Right ventricle myocardium inferior (tissue), 1 donor: ENCODE measurements around the gene OSM. TPM values are rescaled to one million over a fixed set of nuclear protein-coding genes. Genes with fewer than 3 reads are reported as not detected.

ENCODE experiments used
- ATAC-seq: fragments of 200-7000 bp; cut with Tn5 transposase; one replicate; pipeline ENCODE4 v1.9.1; 2020; ENCODE audit warnings: mild to moderate bottlenecking, moderate library complexity
- DNase-seq: peaks from one replicate; pipeline ENCODE4 v3.0.0; 2021; ENCODE audit errors: missing footprints
- intact Hi-C: fragments of 100-400 bp; cut with DNase I; formaldehyde crosslinking; loops from one replicate; pipeline ENCODE4 v1.11.0; 2022
- total RNA-seq: library from RNA; stranded (reverse); fragmentation: NEBNext Ultra II Directional; extraction: Animal tissue kit (Norgen Biotek cat#: 25700); gene quantifications from one replicate; pipeline ENCODE4 v1.2.1, GENCODE V29; 2021
- donor health status: DM: no; HTN: yes; CAD: no; lungs with severe emphysema.

The OSM gene
- total RNA-seq, 1 donor from 2014 or later, result 0.19 TPM

GRCh38 chr22:30288419-30289140 lies 21.9 kb upstream of the OSM start:
- DNase-seq, result peak; percentile 68
- ATAC-seq, result no peak
- intact Hi-C loops, result loop anchor here (1.0 kb wide), 3 partner anchors 38 to 99 kb away; partner anchors contain the start of genes RNF215, SF3A1 and TBC1D10A

GRCh38 chr22:30287648-30288418 lies 21.2 kb upstream of the OSM start:
- peak; percentile 92 for DNase-seq
- peak; percentile 73 for ATAC-seq
- intact Hi-C loops, result loop anchor here (1.0 kb wide), 3 partner anchors 25 to 99 kb away; partner anchors contain the start of genes RNF215 and TBC1D10A

GRCh38 chr22:30286813-30287647 lies 20.4 kb upstream of the OSM start:
- intact Hi-C loops, result loop anchor here (1.0 kb wide), 1 partner anchor 24 kb away; no protein-coding TSS in a partner anchor
- DNase-seq, result peak; percentile 93
- no peak for ATAC-seq

GRCh38 chr22:30286331-30286730 lies 19.7 kb upstream of the OSM start:
- no peak for ATAC-seq
- peak; percentile 32 for DNase-seq
- intact Hi-C loops, result no loop called here

- DNase-seq, result peak; percentile 54
- intact Hi-C loops, result no loop called here
- no peak for ATAC-seq
Measured at GRCh38 chr22:30285846-30286200, 19.2 kb upstream of the OSM start.

GRCh38 chr22:30285176-30285845 lies 18.7 kb upstream of the OSM start:
- intact Hi-C loops, result no loop called here
- DNase-seq, result peak; percentile 25
- no peak for ATAC-seq

- no peak for DNase-seq
- intact Hi-C loops, result no loop called here
- no peak for ATAC-seq
Measured at GRCh38 chr22:30284666-30285065, 18.0 kb upstream of the OSM start.

GRCh38 chr22:30284172-30284571 lies 17.5 kb upstream of the OSM start:
- ATAC-seq, result no peak
- peak; percentile 55 for DNase-seq
- intact Hi-C loops, result no loop called here

- DNase-seq, result peak; percentile 40
- ATAC-seq, result no peak
- intact Hi-C loops, result no loop called here
Measured at GRCh38 chr22:30283342-30283741, 16.7 kb upstream of the OSM start.

- intact Hi-C loops, result no loop called here
- peak; percentile 56 for DNase-seq
- ATAC-seq, result no peak
Measured at GRCh38 chr22:30282616-30283046, 16.0 kb upstream of the OSM start.

- intact Hi-C loops, result no loop called here
- ATAC-seq, result no peak
- DNase-seq, result no peak
Measured at GRCh38 chr22:30280505-30280904, 13.9 kb upstream of the OSM start.

GRCh38 chr22:30279932-30280331 lies 13.3 kb upstream of the OSM start:
- intact Hi-C loops, result loop anchor here (5.0 kb wide), 1 partner anchor 107 kb away; the partner anchor contains the start of gene RNF215
- ATAC-seq (no peak), DNase-seq (no peak)

- ATAC-seq, result peak; percentile 36
- DNase-seq, result peak; percentile 87
- intact Hi-C loops, result loop anchor here (5.0 kb wide), 1 partner anchor 108 kb away; the partner anchor contains the start of gene RNF215
Measured at GRCh38 chr22:30279046-30279788, 12.6 kb upstream of the OSM start.

GRCh38 chr22:30277547-30278344 lies 11.1 kb upstream of the OSM start:
- DNase-seq (peak; percentile 67), ATAC-seq (peak; percentile 55)
- intact Hi-C loops, result loop anchor here (5.0 kb wide), 1 partner anchor 110 kb away; the partner anchor contains the start of gene RNF215

- intact Hi-C loops, result loop anchor here (5.0 kb wide), 1 partner anchor 111 kb away; the partner anchor contains the start of gene RNF215
- DNase-seq (peak; percentile 33), ATAC-seq (no peak)
Measured at GRCh38 chr22:30276039-30276438, 9.4 kb upstream of the OSM start.

GRCh38 chr22:30275625-30276024 lies 9.0 kb upstream of the OSM start:
- no peak for DNase-seq
- intact Hi-C loops, result loop anchor here (5.0 kb wide), 1 partner anchor 112 kb away; the partner anchor contains the start of gene RNF215
- no peak for ATAC-seq

- ATAC-seq, result no peak
- intact Hi-C loops, result no loop called here
- no peak for DNase-seq
Measured at GRCh38 chr22:30274437-30274812, 7.8 kb upstream of the OSM start.
